Stimulated activated memory B cell treated with anti-CD40 and anti-IgM and Interleukin-4, amounts not matched to agents 10 μg/mL and 1 μg/mL and 100 μg/mL, for 72 hours (primary cell): ENCODE results near the gene STK32B.

Experiments
- ATAC-seq: fragments of 150-1000 bp; cut with Tn5 transposase; 2 replicates; pipeline ENCODE4 v1.10.0; 2021
- H3K27ac Mint-ChIP-seq: one replicate; pipeline ENCODE4 v1.8.0; 2022; ENCODE audit warnings: mild to moderate bottlenecking, mixed read lengths
- H3K27me3 Mint-ChIP-seq: one replicate; pipeline ENCODE4 v1.8.0; 2022; ENCODE audit warnings: mixed read lengths
- H3K36me3 Mint-ChIP-seq: one replicate; pipeline ENCODE4 v1.8.0; 2022; ENCODE audit warnings: mixed read lengths
- H3K4me1 Mint-ChIP-seq: one replicate; pipeline ENCODE4 v1.8.0; 2022; ENCODE audit warnings: mixed read lengths
- H3K4me3 Mint-ChIP-seq: one replicate; pipeline ENCODE4 v1.8.0; 2022; ENCODE audit warnings: mild to moderate bottlenecking, moderate library complexity, mixed read lengths
- H3K9me3 Mint-ChIP-seq: one replicate; pipeline ENCODE4 v1.8.0; 2022; ENCODE audit warnings: mixed read lengths

The STK32B gene

DNA sequence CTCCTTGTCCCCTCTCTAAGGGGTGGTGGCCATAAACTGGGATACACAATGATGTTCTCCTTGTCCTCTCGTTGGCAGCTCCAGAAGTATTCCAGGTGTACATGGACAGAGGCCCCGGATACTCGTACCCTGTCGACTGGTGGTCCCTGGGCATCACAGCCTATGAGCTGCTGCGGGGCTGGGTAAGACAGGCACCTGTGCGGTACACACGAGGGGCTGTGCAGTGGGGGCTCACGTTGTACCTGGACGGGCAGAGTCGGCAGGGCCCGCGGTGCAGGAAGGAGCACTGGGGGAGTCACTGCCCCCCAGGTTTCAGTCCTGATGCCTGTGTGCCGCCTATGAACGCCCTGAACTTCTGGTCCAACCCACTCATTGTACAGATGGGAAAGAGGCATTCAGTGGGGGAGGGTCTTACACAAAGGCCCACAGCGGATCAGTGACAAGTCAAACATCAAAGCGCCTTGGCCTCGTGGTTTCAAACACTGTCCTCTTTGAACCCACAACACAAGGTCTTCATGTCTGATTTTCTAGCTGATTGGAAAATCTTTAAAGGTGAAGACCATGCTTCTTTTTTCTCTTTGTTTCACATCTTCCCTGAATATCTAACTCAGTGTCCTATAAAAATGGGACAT is 395.4 kb downstream of the STK32B start:
- H3K4me1 Mint-ChIP-seq: no peaks in the 10 kb centered on the region
- H3K36me3 Mint-ChIP-seq: no peaks in the 10 kb centered on the region
- no peaks in the 10 kb centered on the region for H3K27me3 Mint-ChIP-seq
- no peak overlapping the region for H3K4me3 Mint-ChIP-seq
- H3K27ac Mint-ChIP-seq: no peak overlapping the region
- peaks cover 5% of the 10 kb centered on the region for H3K9me3 Mint-ChIP-seq
- ATAC-seq: no peak

DNA sequence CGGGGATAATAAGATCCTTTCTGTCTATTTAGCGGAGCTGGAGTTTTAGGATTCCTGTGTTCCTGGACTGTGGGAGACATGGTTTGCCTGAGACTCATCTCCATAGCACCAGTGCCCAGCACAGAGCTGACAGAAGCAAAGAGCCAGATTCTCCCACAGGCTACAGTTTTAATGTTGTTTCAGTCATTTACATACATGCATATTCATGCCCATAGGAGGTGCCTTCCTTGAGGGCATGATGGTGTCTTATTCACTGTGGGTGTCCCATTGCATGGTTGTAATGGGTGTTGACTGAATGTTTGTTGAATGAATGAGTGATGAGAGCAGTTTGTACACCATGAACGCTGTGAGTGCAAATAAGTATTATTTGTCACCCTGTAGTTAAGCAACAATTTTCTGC is 396.5 kb downstream of the STK32B start:
- H3K4me3 Mint-ChIP-seq: no peak overlapping the region
- H3K4me1 Mint-ChIP-seq: no peaks in the 10 kb centered on the region
- no peak overlapping the region for H3K27ac Mint-ChIP-seq
- no peaks in the 10 kb centered on the region for H3K27me3 Mint-ChIP-seq
- no peak for ATAC-seq
- no peaks in the 10 kb centered on the region for H3K36me3 Mint-ChIP-seq
- H3K9me3 Mint-ChIP-seq: peaks cover 5% of the 10 kb centered on the region

DNA sequence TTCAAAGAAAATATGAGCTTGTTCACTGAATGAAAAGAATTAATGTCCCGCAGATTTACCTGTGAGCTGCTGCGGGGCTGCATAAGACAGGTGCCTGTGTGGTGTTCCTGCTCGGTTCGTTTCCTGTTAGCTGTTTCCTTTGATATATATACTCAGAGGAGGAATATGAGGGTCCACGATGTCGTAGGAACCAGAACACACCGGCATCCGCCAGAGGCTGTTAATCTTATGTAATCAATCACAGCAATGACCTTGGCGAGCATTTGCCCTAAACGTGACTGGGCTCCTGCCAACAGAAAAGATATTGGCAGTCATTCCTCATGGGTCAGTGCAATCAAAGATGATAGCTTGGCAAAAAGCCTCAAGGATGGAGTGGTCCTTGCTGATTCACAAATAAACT is 396.9 kb downstream of the STK32B start:
- no peak overlapping the region for H3K27ac Mint-ChIP-seq
- H3K36me3 Mint-ChIP-seq: no peaks in the 10 kb centered on the region
- no peak for ATAC-seq
- no peak overlapping the region for H3K4me3 Mint-ChIP-seq
- peaks cover 4% of the 10 kb centered on the region for H3K9me3 Mint-ChIP-seq
- no peaks in the 10 kb centered on the region for H3K27me3 Mint-ChIP-seq
- no peaks in the 10 kb centered on the region for H3K4me1 Mint-ChIP-seq

DNA sequence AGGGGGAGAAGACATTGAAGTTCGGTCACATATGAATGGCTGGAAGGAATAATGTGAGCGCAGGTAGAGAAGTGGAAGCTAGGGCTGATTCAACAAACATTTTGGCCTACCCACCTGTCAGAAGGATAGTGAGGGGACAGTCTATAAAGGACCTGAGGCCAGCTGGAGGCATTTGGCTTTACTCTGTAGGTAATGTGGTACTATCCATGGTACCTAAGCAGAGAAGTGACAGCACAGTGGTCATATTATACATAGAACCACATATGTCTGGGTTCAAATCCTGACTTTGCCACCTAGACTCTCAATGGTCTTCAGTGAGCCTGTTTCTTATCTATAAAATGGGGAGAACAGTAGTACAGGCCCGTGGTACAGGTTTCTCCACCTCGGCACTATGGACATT is 400.0 kb downstream of the STK32B start:
- no peaks in the 10 kb centered on the region for H3K4me1 Mint-ChIP-seq
- no peak overlapping the region for H3K4me3 Mint-ChIP-seq
- H3K36me3 Mint-ChIP-seq: no peaks in the 10 kb centered on the region
- H3K27me3 Mint-ChIP-seq: no peaks in the 10 kb centered on the region
- ATAC-seq: no peak
- H3K27ac Mint-ChIP-seq: no peak overlapping the region
- no peaks in the 10 kb centered on the region for H3K9me3 Mint-ChIP-seq

DNA sequence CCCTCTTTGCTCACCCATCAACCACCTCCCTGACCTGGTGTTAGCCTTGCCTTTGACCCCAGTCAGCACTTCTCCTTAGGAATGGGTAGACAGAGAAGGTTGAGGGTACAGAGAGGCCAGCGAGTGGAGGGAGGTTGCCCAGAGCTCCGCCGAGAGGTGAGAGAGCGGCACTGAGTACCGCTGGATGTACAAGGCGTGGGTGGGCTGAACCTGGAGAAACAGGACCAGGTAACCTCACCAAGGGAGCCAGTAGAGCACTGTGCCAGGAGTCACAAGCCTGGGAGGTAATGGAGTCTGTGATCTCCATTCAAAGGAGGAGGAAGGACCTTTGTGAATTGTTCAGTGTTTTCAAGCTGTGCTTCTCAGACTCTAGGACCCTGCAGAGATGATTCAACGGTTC is 400.9 kb downstream of the STK32B start:
- Mint-ChIP-seq H3K9me3 (no peaks in the 10 kb centered on the region), H3K4me1 (no peaks in the 10 kb centered on the region), H3K27me3 (no peaks in the 10 kb centered on the region)

DNA sequence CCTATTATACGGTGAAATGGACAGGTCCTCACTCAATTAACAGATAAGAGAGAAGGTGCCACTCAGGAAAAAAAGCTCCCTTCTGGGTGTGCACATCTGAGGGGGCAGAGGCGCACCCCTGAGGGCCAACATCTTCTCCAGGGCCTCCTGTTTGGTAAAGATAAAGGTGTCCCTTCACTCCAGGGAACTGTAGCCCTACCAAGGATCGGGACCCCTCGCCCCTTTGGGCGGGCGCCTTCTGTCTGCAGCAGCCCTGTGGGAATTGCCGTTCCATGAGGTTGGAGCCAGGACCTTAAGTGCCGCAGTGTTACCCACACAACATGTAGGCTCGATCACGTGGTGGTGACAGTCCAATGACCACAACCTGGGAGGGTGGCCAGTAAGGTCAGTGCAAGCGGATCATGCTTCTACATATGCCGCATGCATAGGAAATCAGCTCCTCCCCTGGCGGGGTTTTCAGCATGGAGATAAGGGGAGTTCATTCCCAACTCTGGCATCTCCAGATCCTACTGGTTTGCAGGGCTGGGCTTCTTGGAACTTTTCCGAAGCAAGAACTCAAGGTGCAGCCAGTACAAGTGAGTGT is 403.8 kb downstream of the STK32B start:
- Mint-ChIP-seq H3K27me3 (no peaks in the 10 kb centered on the region), H3K36me3 (no peaks in the 10 kb centered on the region), H3K27ac (no peak overlapping the region), H3K4me3 (no peak overlapping the region), H3K4me1 (no peaks in the 10 kb centered on the region), H3K9me3 (no peaks in the 10 kb centered on the region)
- no peak for ATAC-seq

More for the DNA sequence above, 400.9 kb downstream of the STK32B start:
- Mint-ChIP-seq H3K36me3 (no peaks in the 10 kb centered on the region), H3K27ac (no peak overlapping the region), H3K4me3 (no peak overlapping the region)
- ATAC-seq: no peak

DNA sequence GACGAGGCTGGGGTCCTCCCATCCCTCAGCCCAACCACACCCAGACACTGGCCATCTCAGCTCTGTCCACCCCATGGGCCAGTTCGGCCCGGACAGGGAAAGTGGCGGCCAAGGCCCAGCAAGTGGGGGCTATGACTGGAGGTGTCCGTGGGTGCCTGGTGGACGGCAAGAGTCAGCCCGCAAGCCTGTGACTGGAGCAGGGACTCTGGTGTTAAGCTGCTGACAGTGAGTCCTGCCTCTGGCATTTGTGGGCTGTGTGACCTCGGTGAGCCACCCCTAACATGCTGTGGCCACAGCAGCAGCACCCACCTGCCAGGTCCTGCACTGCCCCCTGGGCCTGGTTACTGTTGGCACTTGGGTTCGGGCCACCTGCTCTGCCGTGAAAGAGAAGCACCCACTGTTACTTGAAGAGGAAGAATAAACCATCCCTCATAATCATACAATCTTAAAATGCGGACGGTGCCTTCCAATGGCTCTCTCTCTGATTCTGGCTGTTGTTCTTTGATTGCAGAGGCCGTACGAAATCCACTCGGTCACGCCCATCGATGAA is 405.1 kb downstream of the STK32B start:
- ATAC-seq: no peak
- no peaks in the 10 kb centered on the region for H3K27me3 Mint-ChIP-seq
- H3K36me3 Mint-ChIP-seq: no peaks in the 10 kb centered on the region
- no peaks in the 10 kb centered on the region for H3K4me1 Mint-ChIP-seq
- no peaks in the 10 kb centered on the region for H3K9me3 Mint-ChIP-seq
- no peak overlapping the region for H3K4me3 Mint-ChIP-seq
- H3K27ac Mint-ChIP-seq: no peak overlapping the region

DNA sequence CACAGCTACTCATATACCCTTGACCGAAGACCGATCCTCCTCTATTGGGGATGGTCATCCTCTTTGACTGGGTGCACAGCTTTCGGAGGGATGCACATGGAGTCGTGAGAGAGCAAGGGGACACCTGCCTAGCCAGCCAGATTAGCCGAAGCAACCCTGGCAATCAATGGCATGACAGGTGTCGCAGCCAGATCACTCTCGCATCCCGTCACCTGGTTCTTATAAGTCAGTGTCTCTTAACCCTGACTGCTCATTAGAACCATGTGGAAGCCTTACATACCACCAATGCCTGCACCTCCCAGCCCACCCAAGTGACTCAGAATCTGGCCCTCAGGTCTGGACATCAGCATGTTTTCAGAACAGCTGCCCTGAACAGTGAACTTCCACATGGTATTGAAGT is 407.4 kb downstream of the STK32B start:
- H3K27ac Mint-ChIP-seq: no peak overlapping the region
- H3K27me3 Mint-ChIP-seq: no peaks in the 10 kb centered on the region
- H3K9me3 Mint-ChIP-seq: no peaks in the 10 kb centered on the region
- H3K4me1 Mint-ChIP-seq: no peaks in the 10 kb centered on the region
- H3K36me3 Mint-ChIP-seq: no peaks in the 10 kb centered on the region
- H3K4me3 Mint-ChIP-seq: no peak overlapping the region
- ATAC-seq: no peak

DNA sequence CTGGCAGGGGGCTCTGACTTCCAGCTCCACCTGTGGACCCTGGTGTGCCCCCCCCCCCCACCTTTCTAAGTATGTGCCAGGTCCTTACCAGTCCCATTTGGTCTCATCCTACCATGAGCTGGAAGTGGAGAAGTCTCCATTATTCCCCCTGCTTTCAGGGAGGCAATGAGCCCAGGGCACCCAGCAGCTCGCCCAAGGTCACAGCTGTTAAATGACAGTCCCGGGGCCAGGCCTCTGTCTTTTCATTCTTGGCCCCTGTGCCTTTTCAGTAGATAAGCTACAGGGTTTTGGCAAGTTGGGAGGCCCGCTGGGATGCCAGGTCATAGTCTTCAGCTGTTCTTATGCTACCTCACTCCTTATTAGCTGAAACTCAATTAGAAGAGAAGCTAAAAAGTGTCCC is 408.0 kb downstream of the STK32B start:
- no peaks in the 10 kb centered on the region for H3K9me3 Mint-ChIP-seq
- ATAC-seq: no peak
- H3K4me3 Mint-ChIP-seq: no peak overlapping the region
- H3K27ac Mint-ChIP-seq: no peak overlapping the region
- H3K27me3 Mint-ChIP-seq: no peaks in the 10 kb centered on the region
- H3K4me1 Mint-ChIP-seq: no peaks in the 10 kb centered on the region
- no peaks in the 10 kb centered on the region for H3K36me3 Mint-ChIP-seq

DNA sequence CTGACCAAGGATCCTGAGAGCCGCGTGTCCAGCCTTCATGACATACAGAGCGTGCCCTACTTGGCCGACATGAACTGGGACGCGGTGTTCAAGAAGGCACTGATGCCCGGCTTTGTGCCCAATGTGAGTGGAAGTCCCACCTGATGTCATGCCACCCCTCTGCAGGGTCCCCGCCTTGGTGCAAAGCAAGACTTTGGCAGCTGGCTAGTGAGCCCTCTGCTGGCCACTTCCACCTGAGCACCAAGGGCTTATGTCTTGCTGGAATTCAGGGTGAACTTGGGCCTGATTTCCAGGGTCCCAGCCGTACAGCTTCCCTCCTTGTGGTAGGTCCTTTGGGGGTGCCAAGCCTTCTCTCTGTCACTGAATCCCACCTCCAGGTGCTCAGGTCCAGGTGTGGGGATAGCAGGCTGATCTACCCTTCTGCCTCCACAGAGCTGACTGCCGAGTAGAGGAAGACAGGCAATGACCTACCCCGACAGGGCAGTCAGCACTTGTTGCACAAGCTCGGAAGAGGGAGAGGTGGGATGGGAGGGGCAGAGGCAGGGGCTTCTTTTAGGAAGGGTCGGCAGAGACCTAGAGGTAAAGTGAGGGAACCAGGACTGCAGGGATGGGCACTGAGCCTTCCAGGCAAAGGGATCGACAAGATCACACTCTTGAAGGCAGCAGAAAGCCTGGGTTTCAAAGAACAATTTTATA is 409.0 kb downstream of the STK32B start:
- no peak for ATAC-seq
- H3K4me1 Mint-ChIP-seq: no peaks in the 10 kb centered on the region
- H3K9me3 Mint-ChIP-seq: no peaks in the 10 kb centered on the region
- H3K27ac Mint-ChIP-seq: no peak overlapping the region
- H3K27me3 Mint-ChIP-seq: no peaks in the 10 kb centered on the region
- no peaks in the 10 kb centered on the region for H3K36me3 Mint-ChIP-seq
- H3K4me3 Mint-ChIP-seq: no peak overlapping the region

DNA sequence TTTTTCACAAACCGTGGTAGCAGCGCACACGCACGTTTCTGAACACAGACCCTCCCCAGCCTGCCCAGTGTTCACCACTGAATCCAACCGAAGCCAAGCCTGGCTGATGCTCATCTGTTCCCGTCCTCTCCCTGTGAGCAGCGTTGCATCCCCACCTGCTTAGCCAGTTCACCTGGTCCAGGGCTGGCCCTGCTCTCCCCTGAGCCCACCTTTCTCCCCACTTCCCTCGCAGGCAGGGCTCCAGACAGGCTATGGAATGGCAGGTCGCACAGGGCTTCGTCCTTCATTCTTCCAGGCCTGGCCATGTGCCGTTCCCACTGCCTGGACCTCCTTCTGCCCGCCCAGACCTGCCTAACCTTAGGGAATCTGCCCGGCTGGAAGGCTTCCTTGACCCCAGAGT is 410.2 kb downstream of the STK32B start:
- Mint-ChIP-seq H3K4me1 (no peaks in the 10 kb centered on the region), H3K9me3 (no peaks in the 10 kb centered on the region), H3K36me3 (no peaks in the 10 kb centered on the region), H3K27me3 (no peaks in the 10 kb centered on the region), H3K27ac (no peak overlapping the region), H3K4me3 (no peak overlapping the region)
- no peak for ATAC-seq

DNA sequence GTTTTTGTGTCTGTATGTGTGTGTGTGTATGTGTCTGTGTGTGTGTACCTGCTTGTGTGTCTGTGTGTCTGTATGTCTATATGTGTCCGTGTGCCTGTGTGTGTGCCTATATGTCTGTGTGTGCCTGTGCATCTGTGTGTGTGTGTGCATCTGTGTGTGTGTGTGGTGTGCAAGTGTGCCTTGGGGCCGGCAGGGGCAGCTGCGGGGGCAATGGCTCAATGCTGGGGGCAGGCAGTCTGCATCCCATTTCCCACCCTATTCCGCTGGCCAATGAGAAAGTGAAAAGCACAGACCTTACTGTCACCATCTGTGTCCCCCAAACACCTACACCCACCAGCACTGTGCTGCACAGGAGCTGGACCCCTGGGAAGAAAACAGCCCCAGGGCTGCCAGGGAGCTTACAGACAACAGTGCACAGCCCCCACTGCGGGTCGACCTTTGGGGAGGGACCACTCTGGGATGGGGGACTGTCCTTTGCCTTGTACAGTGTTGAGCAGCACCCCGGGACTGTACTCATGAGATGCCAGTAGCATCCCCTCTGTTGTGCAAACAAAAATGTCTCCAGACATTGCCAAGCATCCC is 411.1 kb downstream of the STK32B start:
- H3K4me3 Mint-ChIP-seq: no peak overlapping the region
- no peaks in the 10 kb centered on the region for H3K27me3 Mint-ChIP-seq
- no peaks in the 10 kb centered on the region for H3K36me3 Mint-ChIP-seq
- H3K9me3 Mint-ChIP-seq: no peaks in the 10 kb centered on the region
- ATAC-seq: no peak
- H3K27ac Mint-ChIP-seq: no peak overlapping the region
- H3K4me1 Mint-ChIP-seq: no peaks in the 10 kb centered on the region

DNA sequence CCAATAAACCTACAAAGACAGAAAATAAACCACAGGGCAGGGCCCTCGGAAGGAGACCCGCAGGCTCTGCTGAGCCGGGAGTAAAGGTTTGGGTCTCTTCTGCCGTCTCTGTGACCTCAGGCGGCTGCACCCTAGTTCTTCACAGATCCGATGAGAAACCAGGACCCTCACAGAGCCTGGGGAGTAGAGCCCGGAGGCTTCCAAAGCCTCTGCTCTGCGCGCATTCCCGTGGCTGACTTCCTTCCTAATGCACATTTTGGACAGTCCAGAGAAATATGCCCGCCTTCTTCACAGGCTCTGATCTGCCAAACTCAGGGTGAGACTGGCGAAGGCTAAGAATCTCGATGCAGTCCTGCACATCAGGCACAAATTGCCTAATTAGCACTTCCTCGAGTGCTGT is 411.6 kb downstream of the STK32B start:
- no peak for ATAC-seq
- H3K27me3 Mint-ChIP-seq: no peaks in the 10 kb centered on the region
- no peaks in the 10 kb centered on the region for H3K4me1 Mint-ChIP-seq
- no peaks in the 10 kb centered on the region for H3K9me3 Mint-ChIP-seq
- H3K36me3 Mint-ChIP-seq: no peaks in the 10 kb centered on the region
- no peak overlapping the region for H3K4me3 Mint-ChIP-seq
- H3K27ac Mint-ChIP-seq: no peak overlapping the region

DNA sequence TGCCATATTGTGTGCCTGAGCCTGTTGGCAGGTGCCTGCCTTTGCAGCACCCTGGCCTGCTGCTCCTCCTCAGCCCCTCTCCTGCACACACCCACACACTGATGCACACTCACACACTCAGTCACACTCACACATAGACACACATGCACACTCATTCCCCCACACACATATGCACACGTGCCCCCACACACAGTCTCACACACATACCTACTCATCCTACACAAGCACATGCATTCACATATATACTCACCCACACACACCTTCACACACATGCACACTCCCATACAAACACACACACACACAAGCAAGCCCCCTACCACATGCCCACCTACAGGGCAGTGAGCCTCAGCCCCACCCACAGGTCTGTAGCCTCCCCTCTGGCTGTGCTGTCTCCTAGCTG is 412.1 kb downstream of the STK32B start:
- no peaks in the 10 kb centered on the region for H3K4me1 Mint-ChIP-seq
- no peak overlapping the region for H3K27ac Mint-ChIP-seq
- no peaks in the 10 kb centered on the region for H3K27me3 Mint-ChIP-seq
- H3K9me3 Mint-ChIP-seq: no peaks in the 10 kb centered on the region
- no peaks in the 10 kb centered on the region for H3K36me3 Mint-ChIP-seq
- H3K4me3 Mint-ChIP-seq: no peak overlapping the region
- ATAC-seq: no peak

DNA sequence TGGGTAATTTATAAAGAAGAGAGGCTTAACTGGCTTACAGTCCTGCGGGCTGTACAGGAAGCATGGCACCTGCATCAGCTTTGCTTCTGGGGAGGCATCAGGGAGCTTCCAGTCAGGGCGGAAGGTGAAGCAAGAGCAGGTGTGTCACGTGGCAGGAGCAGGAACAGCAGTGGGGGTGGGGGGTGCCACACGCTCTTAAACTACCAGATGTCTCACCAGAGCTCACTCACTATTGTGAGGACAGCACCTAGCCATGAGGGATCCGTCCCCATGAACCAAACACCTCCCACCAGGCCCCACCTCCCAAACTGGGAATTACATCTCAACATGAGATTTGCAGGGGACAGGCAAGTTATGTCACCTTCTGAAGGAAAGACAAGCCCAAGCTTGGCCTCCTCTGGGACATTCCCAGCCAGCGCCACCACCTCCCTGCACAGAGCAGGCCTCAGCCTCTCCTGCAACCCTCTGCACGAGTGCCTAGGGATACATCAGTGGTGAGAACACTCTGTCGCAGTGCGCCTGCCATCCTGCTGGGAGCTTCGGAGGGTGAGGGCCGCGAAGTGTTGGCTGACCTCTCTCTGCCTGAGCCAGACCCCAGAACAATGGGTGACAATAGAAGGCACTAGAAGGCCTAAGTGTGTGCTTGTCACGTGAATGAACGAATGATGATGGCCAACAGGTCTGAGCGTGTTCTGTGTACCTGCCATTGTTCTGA is 412.8 kb downstream of the STK32B start:
- Mint-ChIP-seq H3K4me3 (no peak overlapping the region), H3K9me3 (no peaks in the 10 kb centered on the region), H3K27ac (no peak overlapping the region), H3K4me1 (no peaks in the 10 kb centered on the region), H3K36me3 (no peaks in the 10 kb centered on the region), H3K27me3 (no peaks in the 10 kb centered on the region)
- no peak for ATAC-seq
